Stimulated activated CD4-positive, alpha-beta T cell treated with anti-CD3 and anti-CD28 coated beads, Interleukin-12 subunit alpha, Interleukin-12 subunit beta, amount 100 ng/mL, for 24 hours (primary cell): Measurements from ENCODE around the gene PRAC2.

ENCODE experiments used
- DNase-seq, 2 experiments: peaks; one replicate each; pipeline ENCODE4 v3.0.0-alpha.2; 2020; ENCODE audit warnings: low read depth in 2 of 2

Gene PRAC2

DNA sequence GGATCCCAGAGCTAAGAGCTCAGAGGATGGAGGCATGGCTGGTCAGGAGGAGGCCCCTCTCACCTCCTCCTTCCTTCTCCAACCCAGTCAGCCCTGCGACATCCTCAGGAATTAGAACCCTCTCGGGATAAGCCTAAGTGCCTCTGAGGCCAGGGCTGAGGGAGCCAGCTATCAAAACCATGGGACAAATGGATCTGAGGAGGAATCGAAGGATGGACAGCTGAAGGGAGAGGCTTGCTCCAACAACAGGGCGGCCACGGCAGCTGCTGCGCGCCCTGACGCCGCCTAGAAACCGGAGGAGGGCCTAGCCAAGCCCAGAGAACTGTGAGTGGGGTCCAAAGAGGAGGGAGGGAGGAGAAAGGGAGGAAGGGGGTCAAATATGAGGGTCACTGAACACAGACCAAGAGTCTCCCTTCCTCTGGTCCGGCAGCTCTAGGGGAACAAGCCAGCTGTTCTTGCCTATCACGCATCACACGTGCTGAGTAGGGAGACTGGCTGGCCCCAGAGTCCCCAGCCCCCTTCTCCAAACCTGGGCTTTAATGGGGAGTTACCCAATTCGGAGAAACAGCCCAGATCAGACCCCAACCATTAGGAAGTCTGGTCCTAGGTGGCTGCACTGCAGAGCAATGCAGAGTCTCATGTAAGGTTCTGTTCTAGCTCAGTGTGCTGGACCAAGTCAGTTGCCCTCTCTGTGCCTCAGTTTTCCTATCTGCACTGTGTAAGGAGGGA lies 11.5 kb downstream of the PRAC2 start:
- no peak for DNase-seq

DNA sequence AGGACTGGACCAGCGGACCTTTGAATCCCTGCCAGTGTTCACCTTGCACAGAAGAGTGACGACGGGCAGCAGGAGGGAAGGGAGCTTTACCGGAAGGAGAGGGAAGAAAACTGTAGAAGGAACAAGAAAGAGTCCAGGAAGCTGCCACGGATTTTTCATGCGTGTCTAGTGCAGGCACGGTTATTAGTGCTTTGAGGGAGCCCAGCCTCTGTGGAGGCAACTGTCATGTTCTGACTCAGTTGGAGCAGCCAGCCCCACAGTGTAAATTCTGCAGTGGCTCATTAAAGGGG lies 12.0 kb downstream of the PRAC2 start:
- no peak for DNase-seq

DNA sequence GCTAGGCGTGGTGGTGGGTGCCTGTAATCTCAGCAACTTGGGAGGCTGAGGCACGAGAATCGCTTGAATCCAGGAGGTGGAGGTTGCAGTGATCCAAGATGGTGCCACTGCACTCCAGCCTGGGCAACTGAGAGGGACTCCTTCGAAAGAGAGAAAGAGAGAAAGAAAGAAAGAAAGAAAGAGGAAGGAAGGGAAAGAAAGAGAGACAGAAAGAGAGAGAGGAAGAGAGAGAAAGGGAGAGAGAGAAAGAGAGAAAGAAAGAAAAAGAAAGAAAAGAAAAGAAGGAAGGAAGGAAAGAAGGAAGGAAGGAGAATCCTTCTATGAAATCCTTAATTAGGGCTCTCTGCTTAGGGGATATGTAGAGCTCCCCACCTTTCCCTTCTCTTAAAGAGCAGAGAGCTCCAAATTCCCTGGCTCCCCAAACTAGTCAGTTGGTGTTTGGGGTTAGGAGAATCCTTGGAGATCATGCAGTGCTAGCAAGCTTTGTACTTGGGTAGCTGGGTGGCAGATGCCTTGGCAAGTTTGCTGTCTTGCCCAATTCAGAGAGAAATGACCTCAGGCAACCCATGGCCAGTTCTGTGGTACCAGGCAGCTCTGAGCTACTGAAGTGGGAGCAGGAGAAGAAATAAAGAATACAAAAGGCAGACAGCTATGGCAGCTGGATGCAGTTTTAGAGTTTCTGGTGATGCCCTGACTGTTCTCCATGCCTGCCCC lies 14.5 kb downstream of the PRAC2 start:
- no peak for DNase-seq

DNA sequence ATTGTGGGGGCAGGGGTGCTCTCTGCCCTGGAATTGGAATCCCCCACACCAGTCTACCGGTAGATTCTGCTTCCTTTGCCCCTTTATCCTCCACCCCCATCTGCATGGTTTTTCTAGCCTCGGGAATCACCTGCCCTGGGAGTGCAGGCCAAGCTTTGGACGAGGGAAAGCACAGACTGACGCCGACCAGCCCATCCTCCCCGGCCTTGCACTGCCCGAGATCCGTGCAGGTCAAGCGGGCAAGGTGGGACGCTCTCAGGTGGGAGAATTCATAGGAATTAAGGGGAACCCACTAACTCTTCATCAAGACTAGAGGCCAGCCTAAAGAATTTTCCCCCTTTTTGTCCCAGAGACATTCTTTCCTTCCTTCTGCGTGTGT lies 15.4 kb downstream of the PRAC2 start:
- DNase-seq: no peak

DNA sequence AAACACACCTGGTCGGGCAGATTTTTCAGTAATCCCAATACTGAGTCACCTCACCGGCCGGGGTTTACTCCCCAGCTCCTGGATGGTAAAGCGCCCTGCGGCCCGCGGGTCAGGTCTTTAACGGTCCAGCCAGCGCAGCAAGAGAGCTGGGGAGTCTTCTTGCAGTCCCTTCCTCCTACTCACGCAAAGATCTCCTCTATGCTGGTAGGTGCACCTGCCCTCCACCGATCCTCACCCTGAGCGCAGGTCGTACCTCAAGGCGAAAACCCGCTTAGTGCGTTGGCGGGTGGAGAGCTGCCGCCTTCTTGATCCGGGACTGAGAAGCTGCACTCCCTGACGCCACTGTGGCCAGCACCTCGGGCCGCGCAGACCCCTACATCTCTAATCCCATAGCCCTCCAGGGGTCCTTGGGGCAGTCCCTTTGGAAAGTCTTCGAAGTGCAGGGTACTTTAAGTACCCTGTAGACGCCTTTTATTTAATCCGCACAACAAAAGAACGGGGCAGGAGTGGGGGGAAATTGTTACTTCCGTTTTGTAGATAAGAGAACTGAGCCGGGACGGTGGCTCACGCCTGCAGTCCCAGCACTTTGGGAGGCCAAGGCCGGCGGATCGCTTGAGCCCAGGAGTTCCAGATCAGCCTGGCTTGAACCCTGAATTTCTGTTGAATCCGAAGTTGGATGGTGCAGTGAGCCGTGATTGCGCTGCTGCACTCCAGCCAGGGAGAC lies 16.0 kb downstream of the PRAC2 start:
- DNase-seq: no peak

DNA sequence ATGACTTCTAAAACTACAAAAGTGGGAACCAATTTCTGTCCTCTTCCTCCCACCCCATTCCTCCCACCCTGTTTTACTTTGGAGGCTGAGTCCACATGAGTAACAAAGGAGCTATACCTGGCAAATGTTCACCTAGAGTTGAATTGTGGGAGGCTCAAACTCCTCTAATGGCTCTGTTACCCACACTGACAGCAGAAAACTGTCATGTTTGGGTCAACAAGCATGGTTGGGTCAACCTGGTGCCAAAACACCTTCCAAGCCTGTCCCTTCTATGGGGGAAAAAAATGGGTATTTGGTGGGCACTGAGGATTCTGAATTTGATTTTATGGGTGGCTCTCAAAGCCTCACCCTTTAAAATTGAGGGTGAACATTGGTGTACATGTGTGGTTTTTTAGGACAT lies 17.6 kb downstream of the PRAC2 start:
- DNase-seq: no peak

DNA sequence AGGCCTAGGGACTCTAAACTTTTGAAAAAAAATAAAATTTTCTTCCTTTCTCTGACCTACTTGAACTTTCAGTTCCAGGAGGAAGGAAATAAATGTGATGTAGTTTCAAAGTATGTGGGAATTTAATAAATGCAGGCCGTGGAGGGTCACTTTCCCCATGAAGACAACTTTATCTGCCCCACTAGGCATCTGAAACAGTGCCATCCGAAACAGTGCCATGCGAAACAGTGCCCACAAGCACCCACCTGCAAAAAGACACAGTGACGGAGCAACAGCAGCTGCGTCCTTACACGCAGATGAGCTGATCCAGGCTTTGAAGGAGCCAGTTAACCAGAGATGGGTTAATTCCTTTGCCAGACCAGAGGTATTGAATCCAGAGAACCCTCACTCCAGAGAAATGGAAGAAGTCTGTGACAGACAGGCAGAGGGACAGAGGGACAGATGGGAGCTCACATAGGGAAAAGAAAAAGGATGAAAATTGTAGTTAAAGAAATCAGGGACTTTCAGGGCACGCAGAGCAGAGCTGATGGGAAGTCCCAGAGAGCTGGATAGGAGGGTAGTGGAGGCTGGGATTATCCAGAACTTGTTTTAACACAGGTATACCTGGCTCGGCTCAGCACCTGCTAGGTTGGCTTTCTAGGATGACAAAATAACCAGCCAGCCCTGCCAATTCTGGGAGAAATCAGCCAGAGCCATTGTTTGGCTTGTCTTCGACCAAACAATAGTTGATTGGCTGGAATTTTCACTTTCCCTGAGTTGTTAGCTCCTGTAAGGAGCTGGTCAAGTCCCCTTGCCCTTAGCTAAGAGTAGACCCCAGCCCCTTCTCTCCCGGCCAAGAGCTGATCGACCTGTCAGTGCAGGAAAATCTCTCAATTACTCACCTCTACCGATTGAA lies 22.6 kb downstream of the PRAC2 start:
- no peak for DNase-seq

DNA sequence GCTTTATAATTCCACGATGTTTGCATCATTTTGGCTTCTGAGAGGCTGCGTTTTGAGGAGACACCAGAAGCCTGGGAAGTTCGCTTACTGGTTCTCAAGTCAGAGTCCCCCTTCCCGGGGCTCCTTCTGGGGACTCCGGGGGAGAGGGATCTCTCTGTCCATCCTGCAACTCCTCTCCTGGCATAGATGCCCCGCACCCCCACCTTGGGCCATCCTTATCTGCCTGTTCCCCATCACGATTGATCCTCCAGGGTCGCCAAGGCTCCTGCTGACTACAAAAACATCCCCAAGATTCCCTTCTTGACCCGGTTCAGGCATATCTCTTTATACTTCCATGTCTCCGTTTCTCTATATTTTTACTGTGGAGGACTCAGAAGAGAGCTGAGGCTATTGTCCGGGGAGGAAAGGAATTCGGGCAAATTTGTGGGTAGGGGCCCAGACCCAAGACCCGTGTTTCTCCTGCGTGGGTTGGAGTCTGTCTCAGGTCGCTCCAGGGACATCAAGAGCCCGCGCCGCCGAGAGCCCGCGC lies 24.0 kb downstream of the PRAC2 start:
- no peak for DNase-seq

DNA sequence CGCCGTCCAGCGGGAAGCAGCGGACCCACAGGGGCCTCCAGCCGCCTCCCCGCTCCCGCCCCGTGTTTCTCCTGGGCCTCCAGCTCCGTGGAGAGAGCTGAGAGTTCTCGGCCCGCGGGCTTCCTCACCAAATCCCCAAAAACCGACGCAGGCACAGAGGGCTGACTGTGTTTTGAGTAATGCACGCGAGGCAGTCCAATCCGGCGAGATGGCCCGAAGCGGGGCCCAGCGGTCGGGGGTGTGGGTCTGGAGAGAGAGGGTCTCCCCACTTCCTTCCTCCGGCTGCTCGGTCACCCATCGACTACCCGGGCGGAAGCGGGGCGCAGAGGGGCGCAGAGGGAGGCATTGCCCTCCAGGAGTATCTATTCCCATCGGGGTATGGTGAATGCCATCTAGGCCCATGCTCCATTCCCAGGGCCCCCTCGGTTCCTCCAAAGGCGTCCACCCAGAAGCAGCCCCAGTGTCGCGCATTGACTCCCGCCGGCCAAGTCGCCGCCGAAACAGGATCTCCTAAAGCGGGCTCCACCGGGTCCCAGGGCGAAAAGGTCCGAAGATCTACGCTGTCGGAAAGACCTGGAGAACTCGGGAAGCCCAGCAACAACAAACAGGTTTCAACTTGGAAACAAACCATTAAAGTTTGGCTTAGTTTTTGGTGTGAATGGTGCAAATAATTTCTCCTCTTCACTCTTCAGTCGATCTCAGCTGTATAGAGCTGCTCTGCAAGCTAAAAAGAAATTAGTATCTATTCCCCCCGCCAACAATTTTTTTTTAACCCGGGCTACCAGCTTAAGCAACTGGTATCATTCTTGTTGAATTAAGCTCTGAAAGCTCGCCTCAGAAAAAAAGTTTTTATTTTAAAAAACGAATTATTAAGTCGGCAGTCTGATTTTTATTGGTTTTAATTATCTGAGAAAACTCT lies 24.7 kb downstream of the PRAC2 start:
- no peak for DNase-seq

DNA sequence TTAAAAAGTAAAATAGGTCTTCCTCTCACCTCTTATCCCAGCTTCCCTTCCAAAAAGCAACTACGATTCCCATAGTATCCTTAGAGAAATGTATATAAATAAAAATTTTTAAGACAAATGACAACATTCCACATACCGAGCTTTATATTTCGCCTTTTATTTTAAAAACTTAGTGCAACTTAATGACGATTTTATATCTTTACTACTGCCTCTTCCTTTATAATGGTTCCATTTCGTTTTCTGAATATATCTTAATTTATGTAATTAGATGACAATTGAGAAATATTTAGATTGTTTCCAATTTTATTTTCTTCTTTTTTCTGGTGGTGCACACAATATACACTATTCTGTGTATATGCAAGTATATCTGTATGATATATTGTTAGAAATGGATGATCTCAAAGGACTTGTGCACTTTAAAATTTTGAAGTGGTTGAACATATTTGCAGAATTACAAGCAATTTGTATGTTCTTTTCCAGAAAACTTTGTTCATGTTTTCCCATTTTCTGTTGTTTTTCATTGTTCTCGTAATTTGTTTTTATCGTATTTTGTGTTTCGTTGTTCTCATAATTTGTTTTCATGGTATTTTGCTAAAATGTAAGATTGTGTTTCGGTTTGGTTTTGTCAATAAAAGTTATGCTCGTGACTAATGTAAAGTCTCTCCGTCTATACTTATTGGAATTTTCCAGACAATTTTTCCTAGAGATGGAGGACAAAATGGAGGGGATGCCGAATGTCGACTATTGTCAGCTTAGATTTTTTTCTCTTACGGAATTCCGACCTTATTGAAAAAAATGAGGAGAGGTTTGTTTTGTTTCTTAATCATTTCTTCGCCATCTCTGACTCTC lies 26.0 kb downstream of the PRAC2 start:
- no peak for DNase-seq

DNA sequence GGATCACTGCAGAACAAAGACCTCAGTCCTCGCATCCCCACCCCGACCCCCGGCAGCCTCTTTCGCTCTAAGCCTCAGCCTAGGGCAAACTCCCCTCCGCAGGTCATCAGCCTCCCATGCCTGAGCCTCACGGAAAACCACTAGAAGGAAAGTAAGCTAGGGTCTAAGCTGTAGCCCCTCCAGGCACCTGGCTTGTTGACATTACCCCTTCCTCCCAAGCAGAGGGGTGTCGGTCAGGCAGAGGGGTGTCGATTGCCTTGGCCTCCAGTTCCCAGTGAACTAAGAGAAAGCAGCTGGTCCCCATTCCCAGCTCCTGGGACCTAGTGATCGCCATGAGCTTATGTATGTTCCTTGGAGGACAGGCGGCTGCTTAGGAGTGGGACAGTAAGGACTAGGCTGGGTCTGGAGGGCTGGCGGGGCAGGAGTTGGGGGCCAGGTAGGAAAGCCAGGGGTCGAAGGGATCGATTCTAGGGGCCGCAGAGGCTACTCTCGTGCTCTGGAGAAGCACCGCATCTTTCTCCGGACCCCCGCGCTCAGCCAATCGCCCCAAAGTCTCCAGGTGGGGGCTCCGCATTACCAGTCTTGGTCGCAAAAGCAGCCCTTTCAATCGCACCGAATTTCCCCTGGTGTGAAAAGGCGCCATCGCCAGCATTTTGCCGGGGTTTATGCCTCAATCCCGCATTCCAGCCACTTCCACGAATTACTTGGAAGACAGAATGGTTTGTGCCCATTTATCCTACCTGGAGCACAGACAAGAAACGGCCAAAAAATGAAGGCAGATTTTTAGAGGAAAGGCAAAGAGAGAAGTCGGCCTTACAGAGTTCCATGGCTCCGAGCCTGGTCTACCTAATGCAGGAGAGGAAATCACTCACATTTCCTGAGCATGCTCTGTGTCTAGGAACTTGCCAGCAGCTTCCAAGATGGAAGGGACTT lies 26.9 kb downstream of the PRAC2 start:
- DNase-seq: no peak

DNA sequence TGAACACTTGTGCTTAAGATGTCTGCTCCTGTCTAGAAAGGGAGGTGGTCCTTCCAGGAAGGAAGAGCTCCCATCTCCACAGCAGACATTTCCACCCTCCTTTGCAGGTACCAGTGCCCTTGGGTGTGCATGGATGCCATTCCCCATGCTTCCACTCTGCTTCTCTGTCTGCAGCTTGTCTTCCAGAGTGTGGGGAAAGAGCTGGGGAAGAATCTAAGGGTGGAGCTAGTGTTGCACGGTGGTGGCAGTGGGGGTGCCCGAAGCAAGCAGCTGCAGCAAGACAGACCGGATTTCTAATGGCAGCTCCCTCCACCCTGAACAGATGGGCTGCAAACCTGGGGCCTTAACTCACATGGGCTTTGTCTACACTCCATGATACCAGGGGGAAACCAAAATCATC lies 28.2 kb downstream of the PRAC2 start:
- no peak for DNase-seq

DNA sequence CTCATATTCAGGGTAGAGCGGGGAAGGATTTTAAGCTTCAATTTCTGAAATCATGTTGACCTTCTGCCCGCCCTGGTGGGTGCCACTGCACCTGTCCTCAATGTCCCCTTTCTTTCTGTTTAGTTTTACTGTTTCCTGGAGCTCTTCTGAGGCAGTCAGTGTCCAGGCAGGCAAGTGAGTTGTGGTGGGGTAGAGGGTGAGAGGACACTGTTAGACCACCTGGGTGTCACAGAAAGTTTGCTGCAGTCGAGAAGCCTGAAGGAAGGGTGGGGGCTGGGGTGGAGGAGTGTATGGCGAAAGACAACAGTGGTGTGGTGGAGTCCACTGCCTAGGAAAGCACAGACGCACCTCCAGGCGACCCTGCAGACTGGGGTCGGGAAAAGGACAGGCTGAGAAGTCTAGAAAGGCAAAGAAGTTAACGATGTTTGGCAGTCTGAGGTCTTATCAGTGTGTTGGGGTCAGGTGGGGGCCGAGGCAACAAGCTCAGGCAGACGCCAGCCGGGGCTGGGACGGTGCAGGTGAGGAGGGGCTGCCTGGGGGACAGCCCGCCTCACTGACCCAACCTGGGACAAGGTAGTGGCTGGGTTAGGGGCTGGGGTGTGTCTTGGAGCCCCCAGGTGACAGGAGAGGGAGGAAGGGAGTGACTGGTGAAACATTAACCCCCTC lies 28.9 kb downstream of the PRAC2 start:
- no peak for DNase-seq

DNA sequence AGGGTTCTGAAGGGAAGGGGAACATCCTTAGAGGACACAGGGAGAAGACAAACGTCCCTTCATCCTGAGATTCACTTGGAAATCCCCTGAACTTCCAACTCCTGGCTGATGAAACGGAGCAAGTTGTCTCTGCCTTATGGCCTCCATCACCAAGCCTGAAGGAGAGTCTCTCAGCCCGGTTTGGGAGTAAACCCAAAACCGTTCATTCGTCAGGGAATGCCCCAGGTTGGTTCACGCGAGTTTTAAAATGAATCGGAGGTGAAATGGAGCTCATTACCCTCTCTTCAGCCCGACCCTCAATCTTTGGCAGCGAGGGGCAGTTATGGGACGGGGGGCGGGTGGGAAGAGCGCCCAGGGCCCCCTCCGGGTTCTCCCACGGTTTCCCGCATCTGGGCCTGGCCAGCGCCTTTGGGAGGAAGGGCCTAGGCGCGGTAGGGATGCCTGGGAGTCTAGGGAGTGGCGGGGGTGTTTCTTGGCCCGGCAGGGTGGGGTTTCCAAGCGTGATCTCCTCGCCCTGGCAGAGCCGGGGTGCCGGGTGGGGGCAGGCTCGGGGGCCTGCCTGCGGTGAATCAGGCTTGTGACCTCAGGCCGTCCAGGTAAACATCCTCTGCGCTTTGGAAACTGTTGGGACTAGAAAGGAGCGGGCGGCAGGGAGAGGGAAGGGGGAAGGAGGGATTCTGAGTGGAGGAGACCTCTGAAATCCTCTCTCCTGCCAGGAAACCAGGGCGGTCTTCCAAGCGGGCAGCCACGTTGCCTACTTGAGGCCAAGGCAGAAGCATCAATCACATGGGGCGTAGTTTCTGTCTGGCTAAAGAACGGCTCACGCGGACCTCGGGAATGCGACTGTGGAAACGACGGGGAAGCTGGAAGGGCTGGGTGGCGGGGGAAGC lies 29.7 kb downstream of the PRAC2 start:
- DNase-seq: no peak

DNA sequence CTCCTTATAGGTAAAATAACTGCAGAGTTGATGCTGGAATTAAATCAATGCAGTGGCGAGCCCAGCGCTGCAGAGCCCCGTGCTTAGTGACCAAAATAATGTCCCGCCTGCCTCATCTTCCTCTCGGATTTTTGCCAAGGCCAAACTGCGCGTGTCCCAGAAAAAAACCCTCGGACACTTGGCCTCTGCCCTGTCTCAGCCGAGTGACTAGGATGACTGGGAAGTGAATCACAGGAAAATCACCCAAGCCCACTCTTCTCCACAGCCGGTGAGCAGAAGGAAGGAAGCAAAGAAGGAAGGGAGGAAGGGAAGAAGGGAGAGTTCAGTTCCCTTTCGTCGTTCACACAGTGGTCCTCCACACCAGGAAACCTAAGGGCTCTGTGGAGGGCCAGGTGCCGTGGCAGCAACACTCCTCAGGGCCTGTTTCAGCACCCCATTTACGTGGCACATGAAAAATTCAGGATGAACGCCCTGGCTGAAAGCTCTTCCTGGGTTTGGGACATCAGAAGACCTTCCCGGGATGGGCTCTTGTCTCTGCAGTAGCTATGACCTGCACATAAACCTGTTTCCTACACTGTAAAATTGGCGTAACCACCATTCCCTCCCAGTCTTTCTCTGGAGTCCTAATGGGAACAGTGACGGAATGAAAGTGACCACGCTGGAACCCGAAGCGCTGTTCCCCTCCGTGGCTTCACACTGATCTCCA lies 31.0 kb downstream of the PRAC2 start:
- DNase-seq: no peak

DNA sequence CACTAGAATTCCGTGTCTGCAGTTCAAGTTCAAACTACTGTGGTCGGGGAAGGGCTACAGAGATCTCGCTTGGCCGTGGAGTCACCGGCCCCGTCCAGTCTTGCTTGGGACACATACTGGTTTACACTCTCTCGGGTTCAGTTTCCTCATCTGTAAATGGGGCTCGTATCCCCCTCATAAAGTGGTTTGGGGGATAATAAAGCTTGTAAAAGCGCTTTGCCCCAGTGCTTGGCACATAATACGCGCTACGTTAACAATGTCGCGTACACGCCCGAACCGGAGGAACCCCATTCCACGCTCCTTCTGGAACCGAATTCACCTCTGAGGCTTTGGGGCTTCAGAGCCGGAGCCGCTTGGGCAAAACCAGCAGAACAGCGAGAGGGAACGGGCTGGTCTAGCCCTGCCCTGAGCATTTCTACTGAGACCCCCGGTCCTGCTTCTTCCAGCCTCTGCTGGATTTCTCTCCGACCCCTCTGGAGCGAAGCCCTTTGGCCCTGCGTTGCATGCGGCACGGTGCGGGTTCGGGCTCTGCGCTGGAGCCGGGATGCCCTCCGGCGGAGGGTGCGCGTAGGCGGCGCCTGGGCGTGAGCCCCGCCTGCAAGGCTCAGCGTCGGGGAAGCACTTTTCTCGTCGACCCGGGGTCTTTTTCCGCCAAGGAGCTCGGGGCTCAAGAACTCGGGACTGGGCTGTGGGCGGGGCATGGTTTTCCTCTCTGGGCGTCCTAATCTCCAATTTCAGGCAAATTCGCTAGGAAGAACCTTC lies 31.7 kb downstream of the PRAC2 start:
- DNase-seq: no peak
